Measurements from ENCODE around the gene LURAP1L.

Gene LURAP1L

GRCh38 chr9:12776513-12777055, 1.8 kb downstream of the LURAP1L start:
- DNase-seq (ENCODE audit: low read depth in 1 of 2, low spot score in 1 of 2): no peak

- DNase-seq (ENCODE audit: low read depth in 1 of 2, low spot score in 1 of 2): no peak
Observed at GRCh38 chr9:12777121-12778022, 2.6 kb downstream of the LURAP1L start.

- DNase-seq (ENCODE audit: low read depth in 1 of 2, low spot score in 1 of 2): no peak
Observed at GRCh38 chr9:12778389-12778788, 3.6 kb downstream of the LURAP1L start.

- no peak for DNase-seq (ENCODE audit: low read depth in 1 of 2, low spot score in 1 of 2)
Observed at GRCh38 chr9:12781226-12781733, 6.5 kb downstream of the LURAP1L start.

GRCh38 chr9:12783767-12784460, 9.1 kb downstream of the LURAP1L start:
- DNase-seq (ENCODE audit: low read depth in 1 of 2, low spot score in 1 of 2): no peak

- DNase-seq (ENCODE audit: low read depth in 1 of 2, low spot score in 1 of 2): no peak
Observed at GRCh38 chr9:12784461-12785259, 9.8 kb downstream of the LURAP1L start.

GRCh38 chr9:12785260-12785770, 10.5 kb downstream of the LURAP1L start:
- no peak for DNase-seq (ENCODE audit: low read depth in 1 of 2, low spot score in 1 of 2)

GRCh38 chr9:12785941-12786340, 11.1 kb downstream of the LURAP1L start:
- no peak for DNase-seq (ENCODE audit: low read depth in 1 of 2, low spot score in 1 of 2)

- DNase-seq (ENCODE audit: low read depth in 1 of 2, low spot score in 1 of 2): no peak
Observed at GRCh38 chr9:12790001-12790400, 15.2 kb downstream of the LURAP1L start.

GRCh38 chr9:12790883-12791282, 16.1 kb downstream of the LURAP1L start:
- no peak for DNase-seq (ENCODE audit: low read depth in 1 of 2, low spot score in 1 of 2)

GRCh38 chr9:12794101-12794799, 19.4 kb downstream of the LURAP1L start:
- DNase-seq (ENCODE audit: low read depth in 1 of 2, low spot score in 1 of 2): no peak

- DNase-seq (ENCODE audit: low read depth in 1 of 2, low spot score in 1 of 2): no peak
Observed at GRCh38 chr9:12796601-12797000, 21.8 kb downstream of the LURAP1L start.

GRCh38 chr9:12797037-12797436, 22.2 kb downstream of the LURAP1L start:
- DNase-seq (ENCODE audit: low read depth in 1 of 2, low spot score in 1 of 2): no peak

GRCh38 chr9:12798066-12798770, 23.4 kb downstream of the LURAP1L start:
- DNase-seq (ENCODE audit: low read depth in 1 of 2, low spot score in 1 of 2): no peak

- no peak for DNase-seq (ENCODE audit: low read depth in 1 of 2, low spot score in 1 of 2)
Observed at GRCh38 chr9:12801187-12801586, 26.4 kb downstream of the LURAP1L start.

GRCh38 chr9:12801663-12802062, 26.8 kb downstream of the LURAP1L start:
- DNase-seq (ENCODE audit: low read depth in 1 of 2, low spot score in 1 of 2): no peak

- no peak for DNase-seq (ENCODE audit: low read depth in 1 of 2, low spot score in 1 of 2)
Observed at GRCh38 chr9:12802093-12802492, 27.3 kb downstream of the LURAP1L start.

GRCh38 chr9:12808569-12808968, 33.7 kb downstream of the LURAP1L start:
- DNase-seq (ENCODE audit: low read depth in 1 of 2, low spot score in 1 of 2): no peak

- no peak for DNase-seq (ENCODE audit: low read depth in 1 of 2, low spot score in 1 of 2)
Observed at GRCh38 chr9:12809720-12810119, 34.9 kb downstream of the LURAP1L start.

GRCh38 chr9:12811935-12812334, 37.1 kb downstream of the LURAP1L start:
- DNase-seq (ENCODE audit: low read depth in 1 of 2, low spot score in 1 of 2): no peak
